ENCODE data around the gene EIF4E.
"Not testable (repeated sequence)": the region's sequence is repeated elsewhere in the genome, so short reads cannot be mapped to it uniquely, and the experiment has no call there.

Gene EIF4E

GRCh38 chr4:98930311-98930865, 1.5 kb upstream of the EIF4E start:
- no peak for DNase-seq

- DNase-seq, result peak; percentile 32
Measured at GRCh38 chr4:98929341-98930267, 671 bp upstream of the EIF4E start.

- peak; percentile 66 for DNase-seq
Measured at GRCh38 chr4:98928131-98928504, 815 bp downstream of the EIF4E start.

- DNase-seq, result not testable (repeated sequence)
Measured at GRCh38 chr4:98926257-98926656, 2.7 kb downstream of the EIF4E start.

GRCh38 chr4:98921292-98921691, 7.6 kb downstream of the EIF4E start:
- DNase-seq, result no peak

- no peak for DNase-seq
Measured at GRCh38 chr4:98919996-98920395, 8.9 kb downstream of the EIF4E start.

GRCh38 chr4:98910728-98911127, 18.2 kb downstream of the EIF4E start:
- not testable (repeated sequence) for DNase-seq

GRCh38 chr4:98909646-98910401, 19.1 kb downstream of the EIF4E start:
- DNase-seq, result no peak

- no peak for DNase-seq
Measured at GRCh38 chr4:98908703-98909262, 20.1 kb downstream of the EIF4E start.

- no peak for DNase-seq
Measured at GRCh38 chr4:98908182-98908581, 20.8 kb downstream of the EIF4E start.

- DNase-seq, result no peak
Measured at GRCh38 chr4:98905839-98906238, 23.1 kb downstream of the EIF4E start.

GRCh38 chr4:98905297-98905696, 23.6 kb downstream of the EIF4E start:
- DNase-seq, result no peak

- no peak for DNase-seq
Measured at GRCh38 chr4:98903963-98904362, 25.0 kb downstream of the EIF4E start.

GRCh38 chr4:98903561-98903960, 25.4 kb downstream of the EIF4E start:
- no peak for DNase-seq

- DNase-seq, result no peak
Measured at GRCh38 chr4:98899277-98899676, 29.7 kb downstream of the EIF4E start.

- no peak for DNase-seq
Measured at GRCh38 chr4:98891478-98892337, 37.2 kb downstream of the EIF4E start.

GRCh38 chr4:98890702-98891455, 38.1 kb downstream of the EIF4E start:
- DNase-seq, result no peak

- no peak for DNase-seq
Measured at GRCh38 chr4:98887145-98887544, 41.8 kb downstream of the EIF4E start.

- DNase-seq, result not testable (repeated sequence)
Measured at GRCh38 chr4:98886382-98886781, 42.6 kb downstream of the EIF4E start.

GRCh38 chr4:98880884-98881283, 48.0 kb downstream of the EIF4E start:
- DNase-seq, result not testable (repeated sequence)

GRCh38 chr4:98879515-98879914, 49.4 kb downstream of the EIF4E start:
- DNase-seq, result no peak

- no peak for DNase-seq
Measured at GRCh38 chr4:98873059-98873458, 55.9 kb downstream of the EIF4E start.

Measured in stimulated activated CD4-positive, alpha-beta T cell treated with anti-CD3 and anti-CD28 coated beads, Interleukin-4, amount 100 ng/mL, for 1 hour (primary cell).